CD4-positive, alpha-beta T cell treated with Interleukin-1 beta for 1 hour (primary cell): ENCODE measurements around the gene CRACR2A.
A peak's percentile ranks its signal among the peaks of the same experiment; 100 is the strongest.

Experiments
- DNase-seq, 2 donors: peaks; one replicate each; pipeline ENCODE4 v3.0.0-alpha.2; 2020 to 2022

Gene CRACR2A, protein sequence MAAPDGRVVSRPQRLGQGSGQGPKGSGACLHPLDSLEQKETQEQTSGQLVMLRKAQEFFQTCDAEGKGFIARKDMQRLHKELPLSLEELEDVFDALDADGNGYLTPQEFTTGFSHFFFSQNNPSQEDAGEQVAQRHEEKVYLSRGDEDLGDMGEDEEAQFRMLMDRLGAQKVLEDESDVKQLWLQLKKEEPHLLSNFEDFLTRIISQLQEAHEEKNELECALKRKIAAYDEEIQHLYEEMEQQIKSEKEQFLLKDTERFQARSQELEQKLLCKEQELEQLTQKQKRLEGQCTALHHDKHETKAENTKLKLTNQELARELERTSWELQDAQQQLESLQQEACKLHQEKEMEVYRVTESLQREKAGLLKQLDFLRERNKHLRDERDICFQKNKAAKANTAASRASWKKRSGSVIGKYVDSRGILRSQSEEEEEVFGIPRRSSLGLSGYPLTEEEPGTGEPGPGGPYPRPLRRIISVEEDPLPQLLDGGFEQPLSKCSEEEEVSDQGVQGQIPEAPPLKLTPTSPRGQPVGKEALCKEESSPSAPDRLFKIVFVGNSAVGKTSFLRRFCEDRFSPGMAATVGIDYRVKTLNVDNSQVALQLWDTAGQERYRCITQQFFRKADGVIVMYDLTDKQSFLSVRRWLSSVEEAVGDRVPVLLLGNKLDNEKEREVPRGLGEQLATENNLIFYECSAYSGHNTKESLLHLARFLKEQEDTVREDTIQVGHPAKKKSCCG

GRCh38 chr12:3752741-3753486 lies at the start of gene CRACR2A:
Gene CRACR2A (minus strand): TSS chr12:3753109. CDS start chr12:3696999, 56,110 bp downstream.
- peak; percentile 84 to 85 for DNase-seq

- no peak for DNase-seq
Measured at GRCh38 chr12:3797531-3798048, 44.7 kb upstream of the CRACR2A start.

DNA sequence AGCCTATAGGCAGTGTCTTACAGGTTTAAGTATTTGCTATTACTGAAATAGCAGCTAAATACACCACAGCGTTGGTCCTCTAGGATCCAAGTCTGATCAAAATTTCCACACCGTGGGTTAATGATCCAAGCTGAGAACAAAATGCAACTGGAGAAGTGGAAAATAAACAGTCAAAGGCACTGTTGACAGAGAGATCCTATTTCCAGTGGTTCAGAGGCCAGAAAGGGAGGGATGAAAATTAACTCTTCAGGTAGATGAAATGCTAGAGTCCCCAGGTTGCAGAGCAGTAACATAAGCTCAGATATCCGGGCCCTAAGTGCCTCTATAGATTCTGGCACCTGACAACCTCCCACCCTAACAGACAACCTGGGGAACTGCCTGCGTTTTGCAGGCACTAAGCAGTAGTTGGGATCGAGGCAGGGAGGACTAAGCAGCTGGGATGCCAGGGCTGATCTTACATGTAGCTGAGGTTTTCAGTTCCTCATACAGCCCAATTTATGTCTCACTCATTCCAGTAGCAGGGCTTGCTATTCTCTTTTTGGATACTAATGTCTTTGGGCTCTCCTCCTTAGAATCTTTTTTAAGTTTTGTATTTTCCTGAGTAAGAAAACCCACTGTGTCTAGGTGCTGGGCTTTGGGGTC lies 42.7 kb upstream of the CRACR2A start:
- DNase-seq: no peak

GRCh38 chr12:3795066-3795465 lies 42.2 kb upstream of the CRACR2A start:
- DNase-seq: no peak

DNA sequence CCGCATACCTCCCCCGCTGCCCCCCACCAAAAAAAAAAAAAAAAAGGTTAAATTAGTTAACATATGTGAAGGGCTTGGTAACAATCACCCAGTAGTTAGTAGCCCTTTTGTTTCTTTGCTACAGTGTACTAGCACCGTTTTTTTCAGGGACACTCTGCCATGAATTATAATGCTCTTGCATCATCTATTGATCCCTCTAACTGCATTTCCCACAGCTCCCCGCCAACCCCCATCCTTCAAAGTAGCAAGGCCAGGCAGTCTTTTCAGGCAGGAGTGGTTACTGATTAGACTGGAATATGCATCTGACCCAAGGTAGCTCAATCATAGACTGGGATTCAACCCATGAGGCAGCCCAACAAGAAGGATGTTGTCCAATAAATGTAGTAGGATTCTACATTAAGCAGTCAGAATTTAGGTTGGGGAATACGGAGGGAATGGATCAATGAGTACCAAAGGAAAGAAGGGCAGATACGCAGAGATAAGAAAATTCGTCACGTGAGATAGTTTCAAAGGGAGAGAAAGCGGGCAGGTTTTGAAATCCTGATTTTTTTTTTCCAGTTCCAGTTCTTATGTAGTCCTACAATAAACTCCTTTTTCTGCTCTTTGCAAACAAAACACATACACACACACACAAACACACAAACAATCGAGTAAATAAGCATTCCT lies 39.8 kb upstream of the CRACR2A start:
- no peak for DNase-seq

DNA sequence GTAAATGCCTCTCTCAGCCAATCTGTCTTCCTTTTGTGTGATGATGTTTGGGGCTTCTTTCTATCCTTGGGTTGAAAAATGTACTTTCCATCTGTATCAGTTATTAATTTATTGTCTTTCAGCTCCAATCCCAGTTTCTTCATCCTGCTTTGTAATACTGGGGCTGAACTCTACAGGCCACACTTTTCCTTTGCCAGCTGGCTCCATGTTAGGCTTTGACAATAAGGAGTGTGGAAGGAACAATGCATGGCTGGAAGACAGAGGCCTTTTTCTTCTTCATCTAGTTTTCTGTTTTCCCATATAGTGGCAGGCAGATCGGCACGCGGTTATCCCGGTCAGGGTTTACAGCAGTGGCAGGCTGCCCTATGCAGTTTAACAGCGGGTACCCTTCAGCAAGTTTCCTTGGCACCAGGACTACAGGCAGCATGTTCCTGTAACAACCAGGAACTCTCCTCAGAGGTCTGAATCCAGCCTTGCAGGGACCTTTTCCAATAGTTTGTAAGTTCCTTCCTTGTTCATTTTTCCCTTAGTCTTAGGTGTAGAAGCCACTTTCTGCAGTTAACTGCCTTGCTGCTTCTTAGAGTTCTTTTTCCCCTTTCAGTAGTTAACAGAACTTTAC lies 38.5 kb upstream of the CRACR2A start:
- no peak for DNase-seq

- DNase-seq: no peak
Measured at GRCh38 chr12:3790642-3791041, 37.7 kb upstream of the CRACR2A start.

- no peak for DNase-seq
Measured at GRCh38 chr12:3789838-3790237, 36.9 kb upstream of the CRACR2A start.

DNA sequence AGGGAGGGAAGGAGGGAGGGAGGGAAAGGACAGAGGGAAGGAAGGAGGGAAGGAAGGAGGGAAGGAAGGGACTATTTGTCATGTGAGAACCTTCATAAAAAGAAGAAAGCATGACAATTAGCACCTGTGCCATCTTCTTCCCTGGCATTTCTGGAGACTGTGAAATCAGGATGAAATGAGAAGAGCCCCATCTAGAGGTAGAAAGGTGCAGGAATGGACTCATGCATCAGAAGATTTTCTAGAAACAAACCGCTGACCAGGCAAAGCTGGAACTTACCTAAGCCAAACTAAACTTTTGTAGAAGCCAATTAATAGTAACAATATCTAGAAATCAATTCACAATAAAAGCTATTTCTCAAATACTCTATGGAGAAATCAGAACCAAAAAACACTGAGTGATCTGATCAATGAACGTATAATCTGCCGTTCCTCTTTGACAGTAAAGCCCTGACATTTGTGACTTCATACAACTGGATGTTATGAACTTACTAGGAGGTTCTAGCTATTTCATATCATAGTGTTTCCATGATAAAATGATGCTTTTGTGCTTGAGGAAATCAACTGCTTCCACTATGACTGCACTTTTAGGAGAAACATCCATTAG lies 24.4 kb upstream of the CRACR2A start:
- DNase-seq: peak in 1 of 2 donors; percentile 46

DNA sequence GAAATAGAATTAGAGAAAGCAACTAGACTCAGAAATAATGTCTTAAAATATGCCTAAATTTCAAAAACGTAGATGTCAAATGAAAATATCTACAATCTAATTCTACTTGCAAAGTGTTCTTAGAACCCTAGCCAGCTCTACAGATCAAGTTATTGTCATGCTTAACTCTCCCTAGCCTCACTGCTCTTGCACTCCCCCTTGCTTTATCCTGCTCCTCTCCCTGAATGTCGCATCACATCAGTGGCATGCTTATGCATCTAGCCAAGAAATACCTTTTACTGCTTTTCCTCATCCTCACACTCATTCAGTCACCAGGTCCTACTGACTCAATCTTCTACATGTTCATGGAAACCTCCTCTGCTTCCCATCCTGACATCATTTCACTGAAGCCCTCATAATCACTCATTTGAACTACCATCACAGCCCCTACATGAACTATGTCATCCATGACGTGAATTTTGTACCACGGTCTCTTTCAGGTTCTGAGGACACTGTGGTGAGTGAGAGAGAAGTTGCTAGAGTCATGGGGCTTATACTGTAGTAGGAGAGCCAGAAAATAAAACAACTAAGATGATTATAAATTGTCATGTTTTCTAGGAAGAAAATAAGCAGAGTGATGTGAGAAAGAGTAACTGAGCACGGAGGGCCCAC lies 22.6 kb upstream of the CRACR2A start:
- DNase-seq: no peak

- no peak for DNase-seq
Measured at GRCh38 chr12:3772380-3772779, 19.5 kb upstream of the CRACR2A start.

GRCh38 chr12:3771853-3772252 lies 18.9 kb upstream of the CRACR2A start:
- no peak for DNase-seq

GRCh38 chr12:3770891-3771290 lies 18.0 kb upstream of the CRACR2A start:
- DNase-seq: no peak

DNA sequence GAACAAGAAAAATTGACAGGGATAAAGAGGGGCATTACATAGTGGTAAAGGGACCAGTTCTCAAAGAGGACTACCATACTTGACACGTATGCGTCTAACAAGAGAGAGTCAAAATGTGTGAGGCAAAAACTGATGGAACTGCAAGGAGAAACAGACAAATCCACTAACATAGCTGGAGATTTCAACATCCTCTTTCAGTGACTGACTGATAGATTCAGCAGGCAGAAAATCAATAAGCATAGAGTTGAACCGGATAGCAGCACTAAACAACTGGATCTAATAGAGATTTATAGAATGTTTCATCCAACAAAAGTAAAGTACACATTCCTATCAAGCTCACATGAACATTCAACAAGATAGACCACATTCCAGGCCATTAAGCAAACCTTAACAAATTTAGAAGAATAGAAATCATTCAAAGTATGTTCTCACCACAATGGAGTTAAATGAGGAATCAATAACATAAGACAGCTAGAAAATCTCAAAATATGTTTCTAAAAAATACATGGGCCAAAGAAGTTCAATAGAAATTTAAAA lies 16.1 kb upstream of the CRACR2A start:
- no peak for DNase-seq

DNA sequence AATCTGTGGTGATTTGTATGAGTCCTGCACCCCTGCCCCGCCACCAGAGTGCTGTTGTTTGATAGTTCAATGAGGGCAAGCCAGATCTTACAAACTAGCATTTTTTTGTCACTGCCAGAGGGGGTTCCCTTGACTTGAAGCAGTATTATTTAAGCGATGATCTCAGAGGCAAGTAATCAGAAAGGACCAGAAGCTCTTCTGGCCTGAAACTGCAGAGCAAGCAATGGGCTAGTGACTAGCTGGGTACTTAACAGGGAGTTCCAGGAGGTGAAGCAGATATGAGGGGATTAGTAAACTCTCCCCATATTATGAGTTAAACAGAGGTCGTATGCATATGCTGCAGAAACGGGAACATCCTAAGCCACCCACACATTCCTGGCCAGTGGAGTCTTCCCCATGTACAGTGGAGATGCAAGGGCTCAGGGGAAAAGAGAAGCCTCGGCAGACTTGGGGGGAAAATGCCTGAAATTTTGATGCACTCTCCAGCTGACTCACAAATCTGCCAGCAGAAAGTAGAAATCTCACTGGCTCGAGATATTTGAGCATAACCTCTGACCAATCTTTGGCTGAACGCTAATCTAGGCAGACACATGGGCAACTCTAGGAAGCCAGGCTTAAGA lies 8.3 kb upstream of the CRACR2A start:
- DNase-seq: no peak

- no peak for DNase-seq
Measured at GRCh38 chr12:3759878-3760277, 7.0 kb upstream of the CRACR2A start.

DNA sequence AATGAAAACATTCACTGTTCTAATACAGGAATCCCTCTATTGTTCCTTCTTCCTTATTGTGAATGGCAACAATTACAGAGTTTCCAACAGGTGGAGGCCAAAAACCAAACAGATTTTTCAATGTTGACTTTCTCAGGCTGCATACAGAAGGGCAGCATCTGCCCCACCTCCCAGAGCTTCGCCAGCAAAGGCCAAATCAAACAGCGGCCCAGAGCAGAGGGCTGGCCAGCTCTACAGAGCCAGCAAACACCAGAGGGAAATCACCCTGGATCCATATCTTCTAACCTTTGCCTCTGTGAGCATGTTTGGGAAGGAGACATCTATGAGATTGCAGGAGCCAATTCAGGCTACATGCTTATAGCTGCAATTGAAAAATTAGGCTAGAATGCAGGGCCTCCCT lies 4.4 kb upstream of the CRACR2A start:
- no peak for DNase-seq

- DNase-seq: no peak
Measured at GRCh38 chr12:3755898-3756297, 3.0 kb upstream of the CRACR2A start.

DNA sequence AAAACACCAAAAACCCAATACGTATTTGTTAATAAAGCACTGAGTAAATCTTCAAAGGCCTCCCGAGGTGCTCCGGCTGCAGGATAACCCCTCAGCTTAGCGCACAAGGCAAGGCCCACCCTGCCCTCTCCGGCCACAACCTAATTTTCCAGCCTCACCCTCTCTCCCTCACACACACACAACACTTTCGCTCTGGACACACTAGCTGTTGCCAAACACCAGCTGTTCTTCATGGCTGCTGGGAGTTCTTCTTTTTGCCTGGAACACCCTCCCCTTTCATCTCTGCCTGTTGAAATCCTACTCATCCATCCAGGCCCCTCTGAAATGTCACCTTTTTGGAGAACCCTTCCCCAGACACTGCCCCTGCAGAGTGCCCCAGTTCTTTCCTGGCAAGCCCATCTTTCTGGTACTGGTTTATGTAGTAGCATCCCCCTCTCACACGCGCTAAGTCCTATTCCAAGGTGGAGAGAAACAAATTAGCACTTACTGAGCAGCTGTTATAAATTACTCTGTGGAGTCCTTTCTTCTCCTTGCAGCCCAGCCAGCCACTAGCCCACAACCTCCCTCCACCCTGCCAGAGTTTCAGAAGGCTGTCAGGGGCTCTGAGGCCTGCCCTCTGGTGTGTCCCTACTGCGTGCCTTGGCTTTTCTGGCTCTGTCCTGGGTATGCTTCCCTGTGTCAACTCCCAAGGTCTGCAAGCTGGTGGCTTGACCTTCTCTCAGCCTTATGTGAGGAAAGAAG lies 805 bp upstream of the CRACR2A start:
- DNase-seq: peak in 1 of 2 donors; percentile 21
